ENCODE data around the gene DHRSX.
"Not testable (repeated sequence)": the region's sequence is repeated elsewhere in the genome, so short reads cannot be mapped to it uniquely, and the experiment has no call there.

Gene DHRSX

GRCh38 chrX:2345562-2345961, 155.2 kb downstream of the DHRSX start:
- DNase-seq: no peak

DNA sequence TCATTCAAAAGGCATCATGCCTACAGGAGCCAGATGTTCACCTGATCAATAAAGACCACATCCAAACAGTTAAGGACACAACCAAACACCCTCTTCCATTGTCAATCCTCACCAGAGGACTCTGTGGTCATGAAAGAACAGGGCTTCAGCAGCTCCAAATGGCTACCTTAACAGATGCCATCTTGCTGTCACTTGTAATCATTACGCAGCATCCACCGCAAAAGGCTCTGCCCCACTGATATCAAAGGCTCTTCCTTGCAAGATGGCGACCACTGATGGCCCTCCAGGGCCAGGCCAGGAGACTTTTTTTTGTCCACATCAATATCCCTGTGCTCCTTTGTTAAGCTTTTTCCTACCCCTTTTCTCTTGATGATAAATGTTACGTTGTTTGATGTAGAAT, 157.4 kb downstream of the DHRSX start:
- no peak for DNase-seq

DNA sequence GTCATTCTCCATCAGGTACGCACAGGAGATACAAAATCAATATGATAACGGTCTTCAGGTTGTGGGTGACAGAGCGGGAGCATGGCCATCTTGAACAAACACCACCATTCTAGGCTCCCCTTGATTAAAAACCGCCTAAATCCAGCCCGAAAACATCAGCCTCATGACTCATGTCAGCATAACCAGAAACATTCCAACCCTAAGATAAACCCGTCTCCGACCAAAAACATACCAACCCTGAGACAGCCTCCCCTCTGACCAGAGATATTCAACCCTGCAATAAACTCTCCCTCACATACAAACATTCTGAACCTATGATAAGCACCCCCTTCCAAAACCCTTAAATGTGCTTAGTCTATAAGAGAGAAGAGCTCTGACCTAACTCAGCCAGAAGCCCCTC, 157.9 kb downstream of the DHRSX start:
- DNase-seq: no peak

- DNase-seq: no peak
Observed at GRCh38 chrX:2342281-2342688, 158.5 kb downstream of the DHRSX start.

DNA sequence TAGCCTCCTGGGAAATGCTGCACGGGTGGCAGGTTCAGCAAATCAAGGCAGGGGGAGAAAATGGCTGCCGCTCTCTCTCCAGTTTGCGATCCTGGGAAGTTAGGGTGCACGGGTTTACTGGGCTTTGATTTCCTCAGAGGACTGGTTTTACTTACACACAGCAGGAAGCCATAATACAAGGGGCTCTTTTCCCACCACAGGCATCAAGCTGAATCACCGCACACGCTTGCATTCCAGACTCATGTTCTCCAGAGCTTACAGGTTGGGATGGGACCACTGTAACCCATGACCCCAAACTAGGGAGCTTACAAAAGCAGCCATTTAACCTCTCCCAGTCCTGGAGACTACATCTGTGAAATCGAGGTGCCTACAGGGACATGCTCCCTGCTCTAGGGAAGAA, 159.8 kb downstream of the DHRSX start:
- DNase-seq: no peak

DNA sequence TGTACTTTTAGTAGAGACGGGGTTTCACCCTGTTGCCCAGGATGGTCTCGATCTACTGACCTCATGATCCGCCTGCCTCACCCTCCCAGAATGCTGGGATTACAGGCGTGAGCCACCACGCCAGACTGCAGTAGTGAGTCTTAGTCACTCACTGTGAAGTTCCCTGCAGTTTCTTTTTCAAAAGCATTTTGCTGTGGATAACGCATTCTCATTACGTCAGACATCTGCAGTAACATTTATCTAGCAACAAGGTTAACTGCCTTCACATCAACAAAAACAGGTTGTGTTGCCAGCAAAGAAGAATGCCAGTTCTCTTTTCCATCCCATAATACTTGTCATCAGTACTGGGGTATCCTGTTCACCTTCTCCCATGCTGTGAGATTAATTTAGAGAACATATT, 164.6 kb downstream of the DHRSX start:
- DNase-seq: no peak

DNA sequence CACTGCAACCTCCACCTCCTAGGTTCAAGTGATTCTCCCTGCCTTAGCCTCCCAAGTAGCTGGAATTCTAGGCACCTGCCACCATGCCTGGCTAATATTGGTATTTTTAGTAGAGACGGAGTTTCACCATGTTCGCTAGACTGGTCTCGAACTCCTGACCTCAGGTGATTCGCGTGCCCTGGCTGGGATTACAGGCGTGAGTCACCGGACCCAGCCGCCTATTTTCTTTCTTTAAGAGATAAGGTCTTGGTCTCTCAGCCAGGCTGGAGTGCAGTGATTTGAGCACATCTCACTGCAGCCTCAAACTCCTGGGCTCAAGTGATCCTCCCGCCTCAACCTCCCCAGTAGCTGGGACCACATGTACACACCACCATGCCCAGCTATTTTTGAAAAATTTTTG, 166.5 kb downstream of the DHRSX start:
- DNase-seq: no peak

DNA sequence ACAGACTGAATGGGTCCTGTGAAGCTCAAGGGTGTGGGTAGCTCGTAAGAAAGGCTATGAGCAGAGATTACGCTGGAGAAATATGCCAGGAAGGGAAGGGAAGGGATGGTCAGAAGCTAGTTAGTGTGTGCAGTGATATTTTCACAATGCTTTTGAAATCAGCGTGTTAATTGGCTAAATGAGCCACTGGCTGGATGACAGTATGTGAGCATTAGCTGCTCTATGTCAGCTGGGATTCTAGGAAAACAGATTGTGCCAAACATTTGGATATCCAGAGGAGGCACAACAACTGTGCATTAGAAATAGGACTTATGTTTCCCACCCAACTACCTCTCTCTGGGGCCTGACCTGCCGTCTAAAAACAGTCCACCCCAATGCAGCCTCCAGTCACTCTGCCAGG, 168.5 kb downstream of the DHRSX start:
- DNase-seq: no peak

DNA sequence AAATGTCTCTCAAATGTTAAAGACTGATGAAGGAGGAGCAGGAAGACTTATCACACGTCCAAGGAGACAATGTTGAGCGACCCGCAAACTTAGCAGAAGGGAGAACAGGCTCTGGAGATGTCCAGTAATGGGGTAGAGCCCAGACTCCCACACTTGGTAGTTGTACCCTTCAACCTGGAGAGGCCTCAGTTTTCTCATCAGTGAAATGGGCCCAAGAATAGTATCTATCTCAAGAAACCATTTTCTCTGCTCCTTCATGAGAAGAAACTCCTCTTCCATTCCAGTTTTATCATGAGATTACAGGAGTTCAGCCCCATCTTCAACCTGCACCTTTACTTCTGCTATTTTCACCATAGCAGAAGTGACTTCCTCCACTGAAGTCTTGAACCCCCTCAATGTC, 169.9 kb downstream of the DHRSX start:
- no peak for DNase-seq

DNA sequence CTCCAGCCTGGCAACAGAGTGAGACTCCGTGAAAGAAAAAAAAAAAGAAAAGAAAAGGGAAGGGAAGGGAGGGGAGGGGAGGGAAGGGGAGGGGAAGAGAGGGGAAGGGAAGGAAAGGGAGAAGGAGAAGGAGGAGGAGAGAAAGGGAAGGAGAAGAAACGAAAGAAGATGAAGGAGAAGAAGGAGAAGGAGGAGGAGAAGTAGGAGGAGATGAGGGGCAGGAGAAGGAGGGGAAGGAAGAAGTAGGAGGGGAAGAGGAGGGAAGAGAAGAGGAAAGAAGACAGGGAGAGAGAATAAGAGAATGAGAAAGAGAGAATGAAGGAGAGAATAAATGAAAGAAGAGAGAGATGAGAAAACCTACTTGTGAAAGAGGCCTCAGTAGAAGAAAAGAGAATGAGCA, 170.3 kb downstream of the DHRSX start:
- DNase-seq: no peak

GRCh38 chrX:2327423-2327822, 173.4 kb downstream of the DHRSX start:
- DNase-seq: no peak

GRCh38 chrX:2325076-2325784, 175.5 kb downstream of the DHRSX start:
- no peak for DNase-seq

- DNase-seq: no peak
Observed at GRCh38 chrX:2324151-2324550, 176.6 kb downstream of the DHRSX start.

- DNase-seq: no peak
Observed at GRCh38 chrX:2321411-2321810, 179.4 kb downstream of the DHRSX start.

GRCh38 chrX:2320580-2321327, 180.0 kb downstream of the DHRSX start:
- DNase-seq: no peak

DNA sequence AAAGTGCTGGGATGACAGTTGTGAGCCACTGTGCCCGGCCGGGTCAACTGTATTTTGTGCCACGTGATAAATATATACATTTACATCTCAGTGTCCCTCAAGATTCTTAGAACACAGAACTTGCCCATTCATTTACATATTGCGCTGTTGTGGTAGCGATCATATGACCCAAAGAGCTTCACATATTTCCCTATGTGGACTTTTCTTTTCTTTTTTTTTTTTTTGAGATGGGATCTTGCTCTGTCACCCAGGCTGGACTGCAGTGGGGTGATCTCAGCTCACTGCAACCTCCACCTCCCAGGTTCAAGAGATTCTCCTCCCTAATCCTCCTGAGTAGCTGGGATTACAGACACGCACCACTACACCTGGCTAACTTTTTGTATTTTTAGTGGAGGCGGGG, 180.7 kb downstream of the DHRSX start:
- no peak for DNase-seq

DNA sequence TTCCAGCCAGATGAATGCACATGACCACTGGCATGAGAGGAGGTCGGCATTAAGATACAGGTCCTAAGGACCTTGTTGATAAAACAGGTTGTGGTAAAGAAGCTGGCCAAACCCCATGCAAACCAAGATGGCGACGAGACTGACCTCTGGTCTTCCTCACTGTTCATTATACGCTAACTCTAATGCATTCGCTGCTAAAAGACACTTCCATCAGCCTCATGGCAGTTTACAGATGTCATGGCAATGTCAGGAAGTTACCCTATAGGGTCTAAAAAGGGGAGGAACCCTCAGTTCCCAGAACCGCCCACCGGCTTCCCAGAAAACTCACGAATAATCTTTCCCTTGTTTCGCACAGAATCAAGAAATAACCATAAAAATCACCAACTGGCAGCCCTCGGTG, 182.4 kb downstream of the DHRSX start:
- DNase-seq: no peak

DNA sequence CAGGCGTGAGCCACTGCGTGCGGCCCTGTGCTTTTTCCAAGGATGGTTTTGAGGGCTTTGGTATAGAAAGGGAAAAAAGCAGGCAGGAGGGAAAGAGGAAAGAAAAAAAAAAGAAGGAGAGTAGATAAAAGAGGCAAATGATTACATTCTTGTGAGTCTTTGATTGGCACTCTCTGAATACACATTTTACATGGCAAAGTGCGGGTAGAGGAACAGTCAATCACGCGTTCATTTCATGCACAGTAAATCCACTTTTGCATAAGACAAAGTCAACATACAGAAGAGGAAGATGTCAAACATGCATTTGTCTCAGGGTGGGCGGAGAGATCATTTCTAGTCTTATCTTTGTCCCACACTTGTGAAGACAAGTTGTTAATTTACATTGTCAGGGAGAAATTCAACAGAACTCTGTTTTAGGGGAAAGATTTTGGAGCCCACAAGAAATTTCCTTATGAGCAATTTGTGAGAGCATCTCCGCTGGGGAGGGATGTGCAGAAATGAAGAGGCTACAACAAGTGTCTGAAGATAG, 183.2 kb downstream of the DHRSX start:
- DNase-seq: no peak

DNA sequence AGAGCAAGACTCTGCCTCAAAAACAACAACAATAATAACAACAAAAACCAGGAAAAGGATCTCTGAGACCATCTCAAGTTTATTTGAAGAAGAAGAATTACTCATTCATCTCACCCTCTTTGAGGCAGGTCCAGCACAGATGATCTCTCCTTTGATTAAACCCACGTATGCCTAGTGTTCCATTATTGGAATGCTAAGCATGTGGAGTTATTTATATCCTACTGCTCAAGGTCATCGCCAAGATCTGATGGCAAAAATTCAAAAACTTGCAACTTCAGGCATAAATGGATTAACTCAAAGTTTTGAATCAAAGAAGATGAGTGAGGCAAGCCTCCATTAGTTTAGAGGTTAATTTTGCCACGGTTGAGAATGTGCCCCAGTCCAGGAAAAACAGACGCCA, 184.2 kb downstream of the DHRSX start:
- no peak for DNase-seq

DNA sequence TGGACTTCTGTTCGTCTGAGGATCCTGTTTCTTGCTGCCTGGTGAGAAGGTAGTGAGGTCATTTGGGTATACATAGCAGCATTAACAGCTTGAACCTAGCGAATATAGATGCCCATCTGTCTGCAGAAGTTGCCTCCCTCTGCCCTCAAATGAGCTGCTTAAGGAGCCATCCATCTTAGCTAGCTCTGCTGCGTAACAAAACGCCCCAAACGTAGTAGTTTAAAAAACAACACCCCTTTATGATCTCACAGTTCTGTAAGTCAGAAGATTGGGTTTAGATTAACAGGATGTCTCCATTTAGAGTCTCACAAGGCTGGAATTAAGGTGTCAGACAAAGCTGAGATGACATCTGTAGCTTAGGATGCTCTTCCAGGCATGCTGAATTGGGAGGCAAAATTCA, 185.3 kb downstream of the DHRSX start:
- no peak for DNase-seq

DNA sequence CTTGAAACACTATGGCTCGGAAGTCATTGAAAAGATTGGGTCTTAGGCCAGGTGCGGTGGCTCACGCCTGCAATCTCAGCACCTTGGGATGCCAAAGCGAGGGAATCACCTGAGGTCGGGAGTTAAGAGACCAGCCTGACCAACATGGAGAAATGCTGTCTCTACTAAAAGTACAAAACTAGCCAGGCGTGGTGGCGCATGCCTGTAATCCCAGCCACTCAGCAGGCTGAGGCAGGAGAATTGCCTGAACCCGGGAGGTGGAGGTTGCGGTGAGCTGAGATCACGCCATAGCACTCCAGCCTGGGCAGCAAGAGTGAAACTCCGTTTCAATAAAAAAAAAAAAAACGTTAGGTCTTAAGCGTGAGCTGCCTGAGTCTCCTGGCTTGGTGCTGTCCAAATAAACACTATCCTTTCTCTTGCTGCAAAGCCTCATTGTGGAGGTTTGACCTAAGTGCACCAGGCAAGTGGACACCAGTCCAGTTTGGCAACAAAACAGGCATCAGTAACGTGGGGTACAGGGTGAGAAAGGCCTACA, 185.9 kb downstream of the DHRSX start:
- no peak for DNase-seq

GRCh38 chrX:2313864-2314640, 186.7 kb downstream of the DHRSX start:
- DNase-seq: no peak

DNA sequence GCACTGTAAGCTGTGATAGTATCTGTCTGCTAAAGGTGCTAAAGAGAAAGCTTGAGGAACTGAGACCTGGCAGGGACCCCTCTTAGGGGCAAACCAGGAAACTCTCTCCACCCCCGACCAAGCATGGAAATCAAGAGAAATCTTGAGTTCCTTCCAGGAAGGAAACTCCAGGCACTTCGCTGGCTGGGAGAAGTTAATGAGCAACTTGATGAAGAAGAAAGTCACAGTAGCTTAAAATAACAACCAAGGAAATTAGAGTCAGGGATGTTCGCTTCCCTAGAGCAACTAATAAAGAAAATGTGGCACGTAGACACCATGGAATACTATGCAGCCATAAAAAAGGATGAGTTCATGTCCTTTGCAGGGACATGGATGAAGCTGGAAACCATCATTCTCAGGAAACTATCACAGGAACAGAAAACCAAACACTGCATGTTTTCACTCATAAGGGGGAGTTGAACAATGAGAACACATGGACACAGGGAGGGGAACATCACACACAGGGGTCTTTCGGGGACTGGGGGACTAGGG, 188.7 kb downstream of the DHRSX start:
- DNase-seq: not testable (repeated sequence)
